Stimulated activated CD4-positive, alpha-beta T cell treated with anti-CD3 and anti-CD28 coated beads, Interleukin-2, amount 100 ng/mL, for 48 hours (primary cell): ENCODE measurements around the gene CARMIL3.

ENCODE experiments used
- DNase-seq, 2 donors: peaks; one replicate each; pipeline ENCODE4 v3.0.0-alpha.2; 2020

The CARMIL3 gene

DNA sequence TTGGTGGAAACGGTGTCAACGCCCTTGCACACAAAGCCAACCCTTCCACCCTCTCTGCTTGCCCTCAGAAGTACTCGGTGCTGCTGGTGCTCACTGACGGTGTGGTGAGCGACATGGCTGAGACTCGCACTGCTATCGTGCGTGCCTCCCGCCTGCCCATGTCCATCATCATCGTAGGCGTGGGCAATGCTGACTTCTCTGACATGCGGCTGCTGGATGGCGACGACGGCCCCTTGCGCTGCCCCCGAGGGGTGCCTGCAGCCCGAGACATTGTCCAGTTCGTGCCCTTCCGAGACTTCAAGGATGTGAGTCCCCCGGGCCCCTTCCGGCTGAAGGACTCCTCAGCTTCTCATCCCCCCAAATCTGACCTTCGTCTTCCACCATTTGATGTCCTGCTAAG is 25.3 kb downstream of the CARMIL3 start:
- no peak for DNase-seq

DNA sequence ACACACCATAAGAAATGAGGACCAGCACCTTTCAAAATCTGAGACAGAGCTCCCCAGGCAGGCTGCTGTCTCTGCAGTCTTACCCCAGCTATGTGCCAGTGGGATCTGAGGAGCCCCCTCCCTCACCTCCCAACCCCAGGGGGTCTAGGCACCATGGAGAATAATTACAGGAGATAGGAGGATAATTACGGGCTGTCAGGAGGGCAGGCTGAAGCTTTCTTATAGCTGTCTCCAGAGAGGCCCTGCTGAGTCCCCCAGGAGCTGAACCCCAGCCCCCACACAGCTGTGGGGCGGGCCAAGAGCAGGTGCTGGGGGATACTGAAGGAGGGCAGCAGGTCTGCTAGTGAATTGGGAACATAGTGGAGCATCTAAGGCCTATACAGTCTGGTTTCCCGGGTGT is 26.3 kb downstream of the CARMIL3 start:
- no peak for DNase-seq

DNA sequence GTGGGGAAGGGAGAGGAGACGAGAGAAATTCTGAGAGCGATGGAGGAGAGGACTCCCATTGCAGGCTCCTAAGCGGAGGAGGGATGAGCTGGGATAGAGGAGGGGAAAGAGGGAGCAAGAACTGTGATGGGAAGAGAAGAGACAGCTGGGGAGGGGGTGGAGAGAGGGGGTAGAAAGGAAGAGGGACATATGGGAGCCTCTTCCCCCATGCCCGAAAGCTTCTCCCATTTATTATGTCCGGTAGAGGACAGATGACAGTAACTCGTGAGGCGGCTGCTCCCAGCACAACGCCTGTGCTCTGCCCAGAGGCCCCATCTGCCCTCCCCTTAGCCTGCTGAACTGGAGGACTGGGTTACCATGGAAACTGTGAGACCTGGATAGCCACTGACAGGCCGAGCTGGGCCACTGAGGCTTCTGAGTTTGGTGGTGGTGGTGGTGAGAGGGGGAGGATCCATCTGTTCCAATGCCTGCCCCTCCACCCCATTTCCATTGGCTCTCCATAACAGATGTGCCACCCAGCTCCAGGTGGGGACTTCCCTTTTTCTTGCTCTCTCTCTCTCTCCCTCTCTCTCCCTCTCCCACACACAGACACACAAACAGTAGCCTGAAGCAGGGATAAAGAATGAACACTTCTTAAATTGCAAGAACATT is 27.8 kb downstream of the CARMIL3 start:
- DNase-seq, result no peak

DNA sequence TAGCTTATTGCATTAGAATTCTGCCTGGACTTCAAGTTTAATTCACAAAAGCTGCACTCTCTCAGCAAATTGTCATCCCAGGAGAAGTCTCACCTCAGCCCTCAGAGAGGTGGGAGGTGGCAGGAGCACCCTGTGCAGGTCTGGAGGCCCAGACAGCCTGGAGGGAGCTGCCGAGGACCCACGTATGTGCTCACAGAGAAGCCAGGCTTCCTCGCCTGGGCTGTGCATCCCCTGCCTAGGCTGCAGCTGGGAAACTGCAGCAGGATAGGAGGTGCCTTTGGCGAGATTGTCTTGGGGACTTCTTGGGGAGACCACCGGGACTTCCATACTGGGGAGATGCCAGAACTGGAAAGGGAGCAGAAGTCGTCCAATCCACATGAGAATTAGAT is 28.3 kb downstream of the CARMIL3 start:
- no peak for DNase-seq

DNA sequence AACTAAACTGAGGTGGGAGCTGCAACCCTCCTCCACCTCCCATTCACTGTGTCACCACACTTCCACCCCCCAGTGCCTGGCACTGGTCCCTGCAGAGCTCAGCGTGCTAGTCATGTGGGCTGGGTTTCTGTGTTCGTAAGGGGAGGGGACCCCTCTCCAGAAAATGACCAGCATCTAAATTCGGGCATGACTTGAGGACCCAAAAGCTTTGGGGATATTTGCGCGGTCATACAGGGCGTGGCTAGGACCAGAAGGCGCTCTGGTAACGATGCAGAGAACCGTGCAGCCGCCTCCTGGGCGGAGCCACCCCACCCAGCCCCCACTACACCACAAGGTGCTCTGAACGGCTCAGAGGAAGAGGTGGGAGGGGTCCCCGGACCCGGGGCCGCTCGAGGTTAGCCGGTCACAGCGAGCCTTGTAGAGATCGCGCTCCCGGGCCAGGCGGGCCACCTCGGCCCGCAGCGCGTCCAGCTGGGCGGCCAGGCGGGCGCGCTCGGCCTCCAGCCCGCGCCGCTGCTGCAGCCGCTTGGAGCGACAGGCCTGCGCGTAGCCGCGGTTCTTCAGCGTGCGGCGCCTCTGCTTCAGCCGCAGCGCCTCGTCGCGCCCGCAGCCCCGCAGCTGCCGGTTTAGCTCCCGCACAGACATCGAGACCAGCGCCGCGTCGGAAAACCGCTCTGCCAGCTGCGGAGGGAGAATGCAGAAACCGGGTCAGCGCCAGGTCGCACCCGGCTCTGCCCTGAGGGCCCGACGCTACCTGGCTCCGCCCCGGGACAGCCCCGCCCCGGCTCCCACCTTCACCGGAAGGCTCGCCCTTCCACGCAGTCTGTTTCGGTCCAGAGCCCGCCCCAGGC is 29.3 kb downstream of the CARMIL3 start:
- peak; percentile 49 to 58 for DNase-seq

DNA sequence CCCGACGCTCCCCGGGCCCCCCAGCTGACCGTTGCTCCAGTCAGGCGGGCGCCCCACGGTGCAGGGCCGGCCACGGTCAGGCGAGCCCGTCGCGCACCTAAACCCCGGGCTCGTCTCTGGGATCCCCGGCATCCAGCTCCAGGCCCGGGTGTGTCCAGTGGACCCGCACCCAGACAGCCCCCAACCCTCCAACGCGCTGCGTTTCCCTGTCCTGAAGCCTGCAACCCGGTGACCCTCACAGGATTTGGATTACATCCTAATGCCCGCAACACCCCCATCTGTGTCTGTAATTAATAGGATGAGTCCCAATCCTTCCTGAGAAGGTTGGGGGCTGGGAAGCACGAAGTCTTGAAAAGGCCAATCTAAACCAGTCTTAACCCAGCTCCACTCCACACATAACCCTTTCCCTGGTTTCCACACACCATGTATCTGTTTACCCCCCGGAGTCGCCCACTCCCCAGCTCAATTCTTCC is 30.0 kb downstream of the CARMIL3 start:
- no peak for DNase-seq

DNA sequence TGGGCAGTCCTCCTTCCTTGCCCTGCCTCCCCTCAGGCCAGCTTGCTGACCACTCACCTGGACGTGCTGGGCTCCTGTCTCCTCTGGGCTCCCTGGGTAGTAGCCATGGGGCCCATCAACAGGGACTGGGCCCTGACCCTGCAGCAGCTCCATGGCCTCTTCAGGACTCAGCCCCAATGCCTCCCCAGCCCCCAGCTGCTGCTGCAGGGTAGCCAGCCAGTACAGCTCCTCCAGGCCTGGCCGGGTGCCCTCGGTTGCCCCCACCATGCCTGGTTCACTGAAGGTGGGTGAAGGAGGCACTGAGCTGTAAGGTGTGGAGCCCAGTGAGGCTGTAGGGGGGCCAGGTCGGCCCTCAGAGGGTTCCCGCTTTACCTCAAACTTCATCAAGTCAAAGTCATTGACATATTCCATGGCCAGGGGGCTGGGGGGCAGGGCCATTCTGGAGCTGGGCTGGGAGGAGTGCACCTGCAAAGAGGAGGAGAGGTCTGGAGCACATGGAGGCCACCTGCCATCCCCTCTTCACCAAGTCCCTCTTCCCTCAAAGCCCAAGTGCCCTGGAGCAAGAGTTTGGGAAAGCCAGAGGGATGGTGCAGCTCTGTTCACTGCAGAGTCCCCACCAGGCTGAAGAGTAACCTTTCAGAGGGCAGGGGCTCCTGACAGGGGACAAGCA is 30.7 kb downstream of the CARMIL3 start:
- DNase-seq, result no peak

DNA sequence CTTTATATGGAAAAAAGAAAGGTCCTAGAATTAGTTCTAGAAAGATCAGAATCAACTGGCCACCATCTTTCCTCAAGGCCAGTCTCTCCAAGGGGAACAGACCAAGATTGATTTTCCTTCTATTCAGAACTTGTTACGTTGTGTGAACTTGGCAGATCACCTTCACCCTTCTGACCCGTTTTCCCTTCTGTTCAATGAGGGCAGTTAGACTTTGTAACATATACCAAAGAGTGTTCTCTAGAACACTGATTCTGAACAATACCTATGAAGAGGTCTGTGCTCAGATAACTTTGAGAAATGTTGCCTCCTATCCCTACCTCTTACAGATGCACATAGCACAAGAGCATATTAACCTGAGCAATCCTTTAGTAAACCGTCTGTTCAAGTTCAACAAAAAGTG is 31.7 kb downstream of the CARMIL3 start:
- no peak for DNase-seq

DNA sequence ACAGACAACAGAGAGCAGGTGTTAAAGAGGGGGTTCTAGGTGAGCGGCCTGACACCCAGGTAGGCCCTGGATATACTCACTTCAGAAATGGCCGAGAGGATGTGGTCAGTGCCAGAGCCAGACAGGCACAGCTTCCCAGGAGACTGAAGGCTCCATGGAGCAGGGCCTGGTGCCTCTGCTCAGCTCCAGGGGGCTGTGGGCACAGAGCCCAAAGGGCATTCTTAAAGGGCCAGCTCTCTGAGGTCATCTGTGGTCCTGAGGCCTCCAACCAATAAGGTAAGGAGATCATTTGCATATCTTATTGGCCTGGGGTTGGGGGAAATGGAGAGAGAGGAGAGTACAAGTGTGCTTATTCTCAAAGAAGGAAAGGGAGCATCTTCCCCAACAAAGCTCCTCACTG is 32.6 kb downstream of the CARMIL3 start:
- no peak for DNase-seq

DNA sequence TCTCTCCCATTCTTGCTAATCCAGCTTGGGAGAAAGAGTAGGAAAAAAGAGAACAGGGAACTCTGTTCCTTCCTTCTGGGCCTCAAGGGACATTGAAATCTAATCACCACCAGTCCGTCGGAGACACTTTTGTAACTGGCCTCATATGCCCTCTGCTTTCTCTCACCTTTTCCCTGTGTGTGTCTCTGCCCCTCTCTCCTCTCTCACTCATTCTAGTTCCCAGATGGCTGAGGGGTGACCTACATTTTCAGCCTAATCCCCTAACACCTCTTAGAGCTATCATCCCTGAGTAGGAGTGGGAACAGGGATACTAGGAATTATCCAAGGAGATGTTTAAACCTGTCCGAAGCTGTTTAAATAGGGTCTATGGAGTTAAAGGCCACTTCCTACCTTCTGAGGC is 33.4 kb downstream of the CARMIL3 start:
- DNase-seq, result no peak

DNA sequence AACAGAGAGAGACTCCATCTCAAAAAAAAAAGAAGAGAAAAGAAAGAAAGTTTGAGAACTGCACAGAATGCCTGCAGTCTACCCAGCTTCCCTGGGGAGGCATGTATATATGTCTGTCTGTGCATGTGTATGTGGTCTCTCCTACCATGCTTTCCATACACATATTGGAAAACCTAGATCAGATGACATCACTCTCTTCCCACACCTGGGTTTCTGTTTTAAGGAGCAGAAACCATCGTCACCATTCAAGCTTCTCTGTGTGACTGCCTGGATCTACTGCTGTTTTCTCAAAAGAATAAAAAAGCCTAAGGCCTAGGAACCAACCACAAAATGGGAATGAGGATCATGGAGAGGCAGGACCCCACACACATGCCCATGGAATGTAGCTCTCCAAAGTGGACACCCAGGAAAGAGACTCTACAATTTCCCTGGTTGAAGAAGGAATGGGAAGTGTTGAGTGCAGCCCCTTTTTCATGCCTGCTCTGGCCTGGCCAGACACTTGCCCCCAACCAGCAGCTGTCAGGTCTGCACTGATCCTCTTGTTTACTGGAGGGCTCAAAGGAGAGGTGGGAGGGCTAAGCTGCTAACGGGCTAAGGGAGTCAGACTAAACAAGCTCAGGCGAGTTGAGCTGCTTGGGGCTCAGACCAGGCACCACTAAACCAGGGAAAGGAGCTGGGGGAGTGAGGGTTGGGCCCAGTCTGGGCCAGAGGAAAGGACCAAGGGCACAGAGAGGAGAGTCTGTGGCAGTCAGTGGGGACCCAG is 34.6 kb downstream of the CARMIL3 start:
- DNase-seq, result no peak

DNA sequence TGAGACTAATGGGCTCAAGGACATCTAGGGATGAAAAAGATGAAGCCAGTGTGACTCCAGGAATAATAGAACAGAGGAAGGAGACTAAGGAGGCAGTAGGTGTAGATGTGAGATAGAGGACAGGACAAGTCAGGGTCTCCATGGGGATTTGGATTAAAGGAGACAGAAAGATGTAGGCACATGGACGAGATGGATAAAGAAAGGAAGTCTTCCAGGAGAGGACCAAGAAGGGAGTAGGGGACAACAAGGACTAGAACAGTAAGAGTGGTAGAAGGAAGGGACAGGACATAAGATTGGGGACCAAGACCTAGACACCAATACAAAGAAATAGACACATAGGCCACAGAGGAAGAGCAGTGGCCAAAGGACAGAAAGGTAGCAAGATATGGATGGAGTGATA is 35.2 kb downstream of the CARMIL3 start:
- no peak for DNase-seq

DNA sequence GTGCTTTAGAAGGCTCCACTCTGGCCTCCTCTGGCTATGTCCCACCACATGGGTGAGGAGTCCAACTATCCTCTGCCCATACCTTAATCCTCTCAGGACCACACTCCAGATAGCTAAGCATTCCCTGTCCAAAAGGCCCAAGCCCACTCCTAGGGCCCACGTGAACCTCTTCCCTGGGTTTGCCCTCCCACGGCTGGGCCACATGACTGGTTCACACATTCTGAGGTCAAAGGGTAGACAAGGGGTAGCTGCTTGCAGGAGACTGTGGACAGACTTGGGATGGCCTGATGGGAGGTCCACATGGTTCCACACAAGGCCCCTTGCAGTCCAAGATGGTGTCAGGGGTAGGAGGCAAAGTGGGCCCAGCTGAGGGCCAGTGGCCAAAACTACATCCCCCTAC is 36.3 kb downstream of the CARMIL3 start:
- no peak for DNase-seq

DNA sequence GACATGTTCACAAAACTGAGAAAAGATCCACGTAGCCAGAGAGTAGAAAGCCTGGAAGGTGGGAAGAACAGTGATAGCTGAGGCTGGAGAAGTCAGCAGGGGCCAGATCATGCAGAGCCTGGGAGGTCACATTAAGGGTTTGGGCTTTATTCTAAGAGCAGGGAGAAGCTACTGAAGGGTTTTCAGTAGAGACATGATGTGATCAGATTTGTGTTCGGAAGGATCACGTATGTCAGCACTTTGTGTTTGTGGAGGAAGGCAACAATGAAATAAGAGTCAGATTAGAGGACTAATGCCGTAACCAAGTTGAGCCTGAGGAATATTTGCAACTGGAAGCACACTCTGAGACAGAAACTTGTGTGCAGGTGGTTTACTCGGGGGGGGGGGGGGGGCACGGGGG is 38.1 kb downstream of the CARMIL3 start:
- no peak for DNase-seq

DNA sequence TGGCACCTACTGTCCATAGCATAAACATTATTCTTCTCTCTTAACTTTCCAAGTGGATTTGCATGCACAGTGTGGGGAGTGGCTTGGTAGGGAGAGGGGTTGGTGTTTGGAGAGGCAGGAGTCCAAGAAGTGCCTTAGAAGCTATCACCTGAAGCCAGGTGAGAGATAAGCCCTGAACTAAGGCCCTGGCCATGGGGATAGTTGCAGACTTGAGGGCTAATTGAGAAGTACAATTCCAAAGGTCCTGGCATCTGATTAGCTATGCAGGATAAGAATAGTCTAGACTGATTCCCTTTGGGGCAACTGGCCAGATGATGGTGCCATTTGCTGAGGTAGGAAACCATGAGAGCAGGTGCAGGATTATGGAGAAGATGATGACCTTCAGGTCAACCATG is 40.3 kb downstream of the CARMIL3 start:
- no peak for DNase-seq

DNA sequence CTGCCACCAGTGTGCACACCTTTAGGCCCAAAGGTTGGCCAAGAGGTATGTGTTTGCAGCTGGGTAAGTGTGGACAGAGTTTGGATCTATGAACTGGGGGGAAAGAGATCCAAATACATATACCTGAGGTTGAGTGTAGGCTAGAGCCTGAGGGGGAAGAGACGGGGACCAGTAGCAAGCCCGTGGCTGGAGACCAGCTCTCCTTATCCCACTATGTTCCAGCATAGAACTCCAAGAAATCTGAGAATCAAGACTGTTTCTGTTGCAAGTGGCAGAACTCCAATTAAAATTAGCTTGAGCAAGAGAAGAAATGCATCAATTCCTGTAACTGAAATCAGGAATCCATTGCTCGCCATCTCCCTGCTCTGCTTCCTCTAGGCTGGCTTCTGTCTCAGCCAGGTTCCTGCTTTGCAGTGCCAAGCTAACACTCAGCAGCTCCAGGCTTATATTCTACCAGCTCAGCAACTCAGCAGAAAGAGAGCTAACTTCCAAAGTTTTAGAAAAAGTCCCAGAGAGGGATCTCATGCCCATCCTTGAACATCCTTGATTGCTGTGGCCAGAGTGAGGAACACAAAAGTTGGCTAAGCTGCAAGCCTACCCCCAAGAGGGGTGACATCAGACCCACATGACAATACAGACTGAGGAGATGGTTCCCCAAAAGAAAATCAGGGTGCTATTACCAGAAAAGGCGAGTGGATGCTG is 40.8 kb downstream of the CARMIL3 start:
- no peak for DNase-seq

DNA sequence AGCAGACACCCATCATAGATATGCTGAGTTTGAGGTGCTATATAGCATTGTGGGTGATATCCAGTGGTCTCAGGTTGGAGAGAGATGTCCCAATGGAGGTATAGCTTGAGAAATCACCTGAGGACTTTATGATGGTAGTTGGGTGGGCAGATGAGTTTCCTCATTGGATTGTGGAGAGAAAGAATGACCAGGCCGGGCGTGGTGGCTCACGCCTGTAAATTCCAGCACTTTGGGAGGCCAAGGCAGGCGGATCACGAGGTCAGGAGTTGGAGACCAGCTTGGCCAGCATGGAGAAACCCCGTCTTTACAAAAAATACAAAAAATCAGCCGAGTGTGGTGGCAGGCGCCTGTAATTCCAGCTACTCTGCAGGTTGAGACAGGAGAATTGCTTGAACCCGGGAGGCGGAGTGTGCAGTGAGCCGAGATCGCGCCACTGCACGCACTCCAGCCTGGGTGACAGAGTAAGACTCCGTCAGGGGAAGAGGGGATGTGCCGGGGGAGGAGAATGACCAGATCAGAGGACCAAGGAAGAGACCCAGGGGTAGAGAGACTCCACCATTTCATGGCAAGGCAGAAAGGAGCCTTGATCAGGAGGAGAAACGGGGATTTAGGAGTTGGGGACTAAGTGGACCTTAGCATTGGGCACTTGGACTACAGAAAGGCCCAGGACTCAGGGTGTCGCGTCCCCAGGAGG is 41.5 kb downstream of the CARMIL3 start:
- DNase-seq, result no peak

DNA sequence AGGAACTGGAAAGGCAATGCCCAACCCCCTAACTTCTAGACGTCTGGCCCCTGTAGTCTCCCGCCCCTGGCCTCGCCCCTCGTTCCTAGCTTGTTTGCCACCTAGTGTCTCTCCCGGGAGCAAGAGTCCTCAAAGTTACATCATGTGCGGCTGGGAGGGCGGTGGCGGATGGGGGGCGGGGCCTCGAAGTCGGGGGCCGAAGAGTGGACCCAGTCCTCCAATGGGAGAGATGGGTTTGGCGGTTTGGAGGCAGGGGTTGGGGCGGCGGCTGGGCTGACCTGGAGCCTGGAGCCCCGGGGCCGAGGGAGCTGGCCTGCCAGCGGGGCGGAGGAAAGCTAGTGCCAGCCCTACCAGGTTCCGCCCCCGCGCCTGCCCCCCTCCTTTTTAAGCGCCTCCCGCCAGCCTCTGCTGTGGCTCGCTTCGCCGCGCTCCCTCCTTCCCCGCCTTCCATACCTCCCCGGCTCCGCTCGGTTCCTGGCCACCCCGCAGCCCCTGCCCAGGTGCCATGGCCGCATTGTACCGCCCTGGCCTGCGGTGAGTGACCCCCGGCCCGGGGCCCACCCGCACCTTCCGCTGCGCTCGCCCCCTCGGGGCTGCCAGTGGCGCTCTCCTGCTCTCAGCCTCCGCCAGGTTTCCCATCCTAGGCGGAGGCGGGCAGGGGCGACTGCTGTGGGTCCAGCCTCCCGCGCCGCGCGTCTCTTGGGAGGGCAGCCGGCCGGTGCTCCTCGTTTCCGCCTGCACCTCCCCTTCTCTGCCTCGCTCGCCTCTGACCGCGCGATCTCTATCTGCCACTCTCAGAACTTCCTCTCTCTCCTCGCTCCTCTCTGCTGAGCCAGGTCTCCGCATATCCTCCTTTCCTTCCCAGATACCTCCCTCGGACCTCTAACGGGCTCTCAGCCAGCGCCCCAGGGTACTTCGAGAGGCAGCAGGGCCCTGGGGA is 42.4 kb downstream of the CARMIL3 start, which contains the start of gene PCK2:
TSS of gene PCK2 (plus strand) at position 411 of the 940 bp plus-strand sequence. CDS start at position 506, 95 bp downstream.
- DNase-seq, result peak; percentile 83 to 86

DNA sequence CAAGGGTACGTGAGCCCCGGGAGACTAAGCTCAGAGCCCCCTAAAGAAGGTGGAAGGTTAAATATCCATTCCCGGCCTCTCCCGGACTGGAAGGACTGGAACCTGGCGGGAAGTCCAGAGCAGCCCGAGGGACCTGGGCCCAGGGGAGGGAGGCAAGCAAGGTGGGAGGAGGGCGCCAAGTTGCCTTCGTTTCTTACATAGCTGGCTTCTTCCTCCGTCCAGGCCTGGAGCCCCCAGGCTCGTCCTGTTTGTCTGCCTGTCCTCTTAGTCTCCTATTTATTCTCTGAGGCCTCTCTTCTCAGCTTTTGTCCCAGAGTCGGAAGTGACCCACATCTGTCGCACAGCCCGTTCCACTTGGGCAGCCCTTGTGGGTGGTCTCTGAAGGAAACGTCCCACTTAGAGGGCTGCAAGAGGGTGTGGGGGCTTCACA is 43.0 kb downstream of the CARMIL3 start:
- DNase-seq, result no peak

DNA sequence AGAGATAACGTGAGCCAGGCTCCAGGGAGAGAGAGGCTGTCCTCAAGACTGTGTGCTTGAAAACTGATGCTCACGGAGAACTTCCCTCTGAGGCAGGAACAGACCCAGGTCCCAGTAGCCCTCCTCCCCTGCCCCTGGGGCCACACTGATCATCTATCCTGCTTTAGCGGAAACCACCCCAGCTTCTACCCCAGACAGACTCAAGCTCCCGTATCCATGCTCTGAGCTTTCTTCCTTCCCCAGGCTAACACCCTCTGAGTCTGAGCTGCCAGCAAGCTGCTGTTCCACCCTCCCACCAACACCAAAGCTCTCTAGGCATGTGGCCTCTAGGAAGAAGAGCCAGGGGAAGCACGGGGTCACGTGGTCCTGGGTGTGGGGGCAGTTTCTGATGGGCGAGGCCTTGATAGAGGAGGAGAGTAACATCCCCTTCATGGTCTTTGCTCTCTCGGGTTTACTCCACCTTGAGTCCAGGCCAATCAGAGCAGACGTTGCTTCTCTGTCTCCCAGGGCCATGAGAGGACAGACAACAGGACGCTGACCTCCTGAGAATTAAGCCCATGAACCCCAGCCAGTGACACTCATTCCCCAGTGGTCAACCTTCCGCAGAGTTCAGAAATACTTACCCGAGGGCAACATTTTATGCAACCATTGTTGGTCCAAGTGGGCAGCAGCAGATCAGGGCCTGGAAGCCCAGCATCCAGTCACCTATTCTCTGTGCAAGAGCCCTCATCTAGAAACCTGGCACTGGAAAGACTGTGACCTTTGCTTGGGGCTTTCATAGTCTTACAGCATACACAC is 43.7 kb downstream of the CARMIL3 start:
- peak; percentile 50 to 57 for DNase-seq
